Renal cortical epithelial cell (primary cell): ENCODE results near the gene PLS1. TPM values are rescaled to one million over a fixed set of nuclear protein-coding genes. Genes with fewer than 3 reads are reported as not detected.
"Not testable (repeated sequence)": the region's sequence is repeated elsewhere in the genome, so short reads cannot be mapped to it uniquely, and the experiment has no call there.

Experiments used
- DNase-seq: peaks from one replicate; pipeline ENCODE4 v3.0.0-alpha.2; 2011; ENCODE audit warnings: low read depth
- total RNA-seq: library from RNA; depleted of rRNA; stranded (reverse); fragments of >200 nt; gene quantifications from 2 replicates; pipeline ENCODE4 v1.2.3, GENCODE V29; 2014

The PLS1 gene
- total RNA-seq, 1 donor from 2014 or later, result 57.0 TPM

DNA sequence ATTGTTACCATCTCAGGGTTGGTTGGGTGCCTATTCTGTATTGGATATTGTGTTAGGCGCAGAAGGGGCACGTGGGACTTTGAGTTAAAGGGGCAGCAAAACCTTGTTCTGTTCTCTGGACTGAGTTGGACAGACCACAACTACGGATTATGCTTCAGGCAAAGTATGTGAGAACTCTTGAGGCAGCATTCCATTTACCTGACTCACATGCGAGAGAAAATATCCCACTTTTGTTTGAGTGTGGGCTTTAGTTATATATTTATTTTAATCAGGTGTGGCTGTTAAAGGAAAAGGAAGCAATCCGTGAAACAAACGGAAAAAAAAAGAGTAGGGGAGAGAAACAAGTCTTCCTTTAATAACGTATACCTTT, 627 bp upstream of the PLS1 start:
- DNase-seq, result peak; percentile 98

DNA sequence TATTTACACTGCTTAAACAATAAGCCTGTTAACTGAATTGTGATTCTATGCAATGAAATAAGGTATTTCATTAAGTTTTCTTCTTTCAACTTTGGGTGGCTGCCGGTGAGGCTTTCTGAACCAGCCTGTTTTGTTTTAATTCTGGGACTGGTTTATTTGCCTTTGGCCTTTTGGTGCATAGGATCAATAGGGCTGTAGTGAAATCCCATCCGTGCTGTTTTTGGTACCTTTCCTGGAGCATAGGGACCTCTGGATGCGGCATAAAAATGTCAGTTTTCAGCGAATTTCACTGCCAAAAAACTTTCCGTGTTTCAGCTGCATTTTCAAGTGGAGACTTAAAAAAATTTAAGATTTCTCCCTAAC, 514 bp downstream of the PLS1 start:
- DNase-seq, result no peak

DNA sequence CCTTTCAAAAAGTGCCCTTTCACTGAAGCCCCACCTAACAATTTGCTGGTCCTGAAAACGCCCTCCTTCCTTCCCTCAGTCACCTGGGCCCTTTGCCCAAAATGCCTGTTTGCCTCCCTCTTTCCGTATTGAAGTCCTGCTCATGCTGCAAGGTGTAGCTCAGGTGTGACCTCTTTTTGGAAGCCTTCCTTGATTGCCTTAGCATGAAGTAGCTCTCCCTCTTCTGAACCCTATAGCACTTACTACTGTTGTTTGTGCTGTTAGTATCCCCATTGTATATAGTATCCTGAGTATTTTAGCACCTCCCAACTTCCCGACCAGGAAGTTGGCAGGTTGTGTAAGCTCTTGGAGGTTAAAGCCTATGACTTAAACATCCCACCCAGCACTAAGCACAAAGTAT, 1.7 kb downstream of the PLS1 start:
- DNase-seq, result no peak

DNA sequence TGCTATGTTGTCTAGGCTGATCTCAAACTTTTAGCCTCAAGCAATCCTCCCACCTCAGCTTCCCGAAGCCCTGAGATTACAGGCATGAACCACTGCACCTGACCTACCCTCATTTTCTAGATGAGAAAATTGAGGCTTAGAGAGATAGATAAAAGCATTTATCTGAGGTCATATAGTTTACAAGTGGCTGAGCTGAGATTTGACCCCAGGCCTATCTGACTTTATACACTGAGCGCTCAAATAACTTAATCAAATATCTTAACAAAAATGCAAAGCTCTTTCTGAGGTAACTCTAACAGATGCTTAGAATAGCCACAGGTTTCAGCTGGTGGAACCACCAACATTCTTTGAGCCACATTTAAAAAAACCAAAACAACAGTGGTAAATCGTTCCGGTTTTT, 5.5 kb downstream of the PLS1 start:
- DNase-seq, result no peak

DNA sequence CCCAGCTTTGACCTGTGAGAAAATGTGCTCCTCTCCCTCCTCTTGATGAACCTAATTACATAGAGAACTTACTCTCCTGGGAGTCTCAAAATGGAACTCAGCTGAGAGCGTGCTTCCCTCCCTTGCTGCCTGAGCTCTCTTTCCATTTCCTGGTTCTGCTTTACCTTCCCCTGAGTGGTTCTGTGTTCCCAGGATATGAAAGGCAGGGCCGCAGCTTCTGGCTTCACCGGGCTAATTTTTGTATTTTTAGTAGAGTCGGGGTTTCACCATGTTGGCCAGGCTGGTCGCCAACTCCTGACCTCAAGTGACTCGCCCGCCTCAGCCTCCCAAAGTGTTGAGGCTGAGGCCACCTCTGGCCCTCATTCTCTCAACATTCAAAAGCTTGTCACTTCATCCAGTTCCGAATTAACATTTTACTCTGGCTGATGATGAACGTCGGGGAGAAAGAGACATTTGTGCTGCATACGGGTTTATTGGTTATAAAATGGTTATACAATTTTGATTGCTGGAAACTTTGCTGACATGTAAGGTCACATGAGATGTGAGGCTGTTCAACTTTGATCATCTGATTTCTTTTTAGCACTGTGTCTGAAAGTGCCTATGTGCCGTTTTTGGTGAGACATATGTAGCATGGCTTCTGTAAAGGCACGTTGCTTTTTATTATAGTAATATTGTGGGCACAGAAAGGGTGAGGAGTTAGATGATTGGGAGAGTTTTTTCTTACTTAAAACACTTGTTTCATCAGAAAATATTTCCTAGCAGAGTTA, 6.6 kb downstream of the PLS1 start:
- no peak for DNase-seq

DNA sequence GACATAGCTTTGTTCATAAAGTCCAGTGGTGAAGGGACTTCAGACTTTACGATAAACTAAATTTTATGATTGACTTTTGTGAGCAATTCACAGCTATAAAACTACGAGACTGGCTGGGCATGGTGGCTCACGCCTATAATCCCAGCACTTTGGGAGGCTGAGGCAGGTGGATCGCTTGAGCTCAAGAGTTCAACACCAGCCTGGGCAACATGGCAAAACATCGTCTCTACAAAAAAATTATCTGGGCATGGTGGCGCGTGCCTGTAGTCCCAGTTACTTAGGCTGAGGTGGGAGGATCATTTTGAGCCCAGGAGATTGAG, 7.2 kb downstream of the PLS1 start:
- not testable (repeated sequence) for DNase-seq

DNA sequence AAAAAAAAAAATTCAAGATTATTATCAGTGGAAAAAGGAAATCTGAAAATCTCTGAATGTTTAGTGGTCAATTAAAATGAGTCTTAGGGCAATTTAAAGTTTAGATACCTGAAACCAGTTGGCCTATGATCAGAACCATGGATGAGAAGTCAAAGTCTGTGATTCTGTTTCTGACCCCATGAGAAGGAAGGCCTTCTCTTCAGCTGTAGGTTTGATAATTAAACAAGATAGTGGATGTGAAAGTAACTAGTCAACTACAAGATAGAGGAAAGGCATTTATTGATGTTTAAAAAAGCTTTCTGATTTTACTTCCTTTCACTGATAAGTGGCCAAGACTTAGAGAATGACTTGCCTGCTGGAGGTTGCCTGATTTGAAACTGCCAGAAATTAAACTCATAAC, 8.7 kb downstream of the PLS1 start:
- DNase-seq, result no peak

DNA sequence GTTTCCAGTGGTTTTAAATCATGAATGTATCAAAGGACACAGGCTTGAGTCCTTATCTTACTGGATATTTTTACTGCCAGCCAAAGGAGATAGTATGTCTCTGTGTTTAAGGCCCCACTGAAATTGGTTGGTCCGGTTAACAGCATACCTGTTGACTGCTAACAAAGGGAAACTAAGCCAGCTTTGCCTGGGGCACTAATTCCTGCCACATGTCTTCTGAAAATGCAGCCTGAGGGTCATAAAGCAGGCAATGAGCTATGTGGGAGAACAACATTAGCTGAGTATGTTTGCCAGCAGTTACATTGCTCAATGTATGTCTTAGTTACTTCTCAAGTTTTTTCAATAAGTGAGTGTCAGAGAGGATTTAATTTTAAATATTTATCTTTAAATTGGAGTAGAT, 12.4 kb downstream of the PLS1 start:
- DNase-seq, result no peak

DNA sequence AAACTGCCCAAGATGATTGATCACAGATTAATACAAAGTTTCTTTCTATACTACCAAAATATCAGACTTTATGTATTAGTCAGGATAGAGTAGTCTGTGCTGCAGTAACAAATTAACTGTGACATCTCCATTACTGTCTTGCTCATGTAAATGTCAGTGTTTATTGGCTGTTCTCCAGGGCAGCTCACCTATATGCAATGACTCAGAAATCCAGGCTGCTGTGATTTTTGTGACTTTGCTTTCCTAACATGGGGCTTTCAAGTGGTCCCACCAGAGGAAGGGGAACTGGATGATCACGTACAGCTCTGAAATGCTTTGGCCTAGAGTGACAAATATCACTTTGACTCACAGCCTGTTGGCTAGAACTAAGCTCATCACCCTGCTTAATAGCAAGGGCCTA, 12.9 kb downstream of the PLS1 start:
- no peak for DNase-seq

DNA sequence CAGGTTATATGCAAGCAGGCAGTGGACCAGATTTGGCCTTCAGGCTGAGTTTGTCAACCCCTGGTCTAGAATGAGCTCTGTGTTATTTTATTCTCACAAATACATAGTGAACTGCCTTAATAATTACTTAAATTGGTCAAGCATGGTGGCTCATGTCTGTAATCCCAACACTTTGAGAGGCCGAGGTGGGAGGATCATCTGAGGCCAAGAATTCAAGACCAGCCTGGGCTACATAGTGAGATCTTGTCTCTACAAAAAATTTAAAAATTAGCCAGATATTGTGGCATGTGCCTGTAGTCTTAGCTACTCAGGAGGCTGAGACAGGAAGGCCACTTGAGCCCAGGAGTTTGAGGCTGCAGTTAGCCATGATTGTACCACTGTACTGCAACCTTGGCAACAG, 15.0 kb downstream of the PLS1 start:
- no peak for DNase-seq

DNA sequence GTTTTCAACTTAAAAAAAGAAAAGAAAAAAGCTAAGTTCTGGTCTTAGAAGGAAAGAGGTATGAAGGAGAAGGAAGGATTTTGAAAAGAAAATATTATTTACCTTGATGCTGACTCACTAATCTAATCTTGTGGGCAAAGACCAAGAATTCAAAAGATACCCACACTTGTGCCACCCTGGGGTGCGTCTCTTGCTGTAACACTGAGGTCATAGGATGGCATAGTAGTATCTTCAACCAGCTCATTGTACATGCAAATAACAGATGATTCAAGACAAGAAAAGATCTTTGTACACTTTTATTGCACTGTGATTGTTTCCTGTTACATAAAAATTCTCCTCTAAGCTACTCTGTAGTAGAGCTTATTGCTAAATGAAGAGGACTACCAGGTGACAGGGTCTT, 17.3 kb downstream of the PLS1 start:
- peak; percentile 36 for DNase-seq

DNA sequence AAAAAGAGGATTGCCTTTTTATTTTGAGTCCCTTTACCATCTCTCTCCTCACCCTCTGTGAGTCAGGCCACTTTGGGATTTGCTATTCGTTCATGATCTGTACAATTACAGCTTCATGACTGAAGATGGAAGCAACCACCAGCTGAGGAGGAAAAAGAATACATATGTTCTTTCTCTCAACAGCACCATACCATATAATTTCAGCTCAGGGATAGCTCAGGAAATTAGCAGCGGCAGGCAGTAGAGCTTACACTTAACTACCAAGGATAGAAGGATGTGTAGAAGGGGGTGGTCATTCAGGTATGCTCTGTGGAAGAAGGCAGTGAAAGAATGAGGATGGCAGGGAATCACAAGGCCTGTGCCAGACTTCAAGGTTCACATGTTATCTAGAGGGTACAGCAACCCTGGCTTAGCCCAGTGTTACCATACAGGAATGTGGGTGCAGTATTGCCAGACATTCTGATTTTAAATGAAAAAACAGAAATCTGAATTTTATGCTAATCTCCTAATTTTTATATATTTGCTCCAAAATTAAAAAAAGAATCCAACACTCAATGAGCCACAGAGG, 17.9 kb downstream of the PLS1 start:
- DNase-seq, result no peak

DNA sequence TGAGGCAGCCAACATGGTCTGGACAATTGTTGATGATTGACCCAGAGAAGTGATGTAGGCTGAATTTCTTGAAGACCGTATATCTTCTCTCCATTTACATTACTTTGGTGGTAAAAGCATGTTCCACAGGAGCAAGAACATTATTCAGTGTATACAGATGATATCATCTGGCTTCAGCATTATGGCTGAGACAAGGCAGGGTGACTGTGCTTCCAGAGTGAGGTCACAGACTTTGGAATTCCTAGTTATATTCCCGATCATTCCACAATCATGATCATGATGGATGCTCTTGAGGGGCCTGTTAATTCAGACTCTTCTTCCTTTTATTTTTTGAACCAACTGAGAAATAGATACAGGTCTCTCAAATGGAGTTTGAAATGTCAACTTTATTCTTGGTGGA, 19.0 kb downstream of the PLS1 start:
- no peak for DNase-seq

DNA sequence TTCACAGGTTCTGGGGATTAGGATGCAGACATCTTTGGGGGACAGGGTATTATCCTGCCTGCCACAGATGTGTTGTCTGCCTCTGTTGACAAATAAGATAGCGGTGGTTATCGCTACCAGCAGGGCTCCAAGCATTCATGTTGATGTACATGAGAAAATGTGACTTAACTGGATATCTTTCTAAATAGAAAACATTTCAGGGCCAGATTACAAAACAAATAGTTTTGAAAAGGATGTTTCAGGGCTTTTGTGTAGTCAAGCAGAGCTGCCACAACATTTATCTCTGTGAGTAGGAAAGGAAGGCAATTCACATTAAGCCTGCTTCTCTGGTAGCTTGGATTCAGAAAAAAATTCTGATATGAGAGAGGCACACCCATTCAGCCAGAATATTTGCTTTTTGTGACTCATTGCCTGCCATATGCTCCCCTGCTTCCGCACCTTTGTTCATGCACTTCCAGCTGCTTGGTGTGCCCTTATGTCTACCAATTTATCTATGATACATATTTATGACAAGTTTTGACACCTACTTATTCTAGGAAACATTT, 22.8 kb downstream of the PLS1 start:
- DNase-seq, result no peak

DNA sequence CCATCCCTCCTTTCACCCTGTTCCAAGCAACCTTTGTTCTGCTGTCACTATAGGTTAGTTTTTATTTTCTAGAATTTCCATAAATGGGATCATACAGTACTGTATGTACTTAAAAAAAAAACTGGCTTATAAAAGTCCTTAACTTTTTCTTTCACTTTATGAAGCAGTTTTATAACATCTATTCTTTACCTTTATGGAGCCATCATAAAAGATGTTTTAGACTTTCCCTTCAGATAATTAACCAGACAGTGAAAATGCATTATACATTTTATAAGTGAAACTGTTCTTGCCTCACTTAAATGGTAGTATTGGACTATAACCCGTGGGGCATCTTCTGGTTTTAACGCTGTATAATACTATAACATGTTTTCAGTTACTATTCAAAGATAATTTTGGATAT, 26.2 kb downstream of the PLS1 start:
- no peak for DNase-seq

DNA sequence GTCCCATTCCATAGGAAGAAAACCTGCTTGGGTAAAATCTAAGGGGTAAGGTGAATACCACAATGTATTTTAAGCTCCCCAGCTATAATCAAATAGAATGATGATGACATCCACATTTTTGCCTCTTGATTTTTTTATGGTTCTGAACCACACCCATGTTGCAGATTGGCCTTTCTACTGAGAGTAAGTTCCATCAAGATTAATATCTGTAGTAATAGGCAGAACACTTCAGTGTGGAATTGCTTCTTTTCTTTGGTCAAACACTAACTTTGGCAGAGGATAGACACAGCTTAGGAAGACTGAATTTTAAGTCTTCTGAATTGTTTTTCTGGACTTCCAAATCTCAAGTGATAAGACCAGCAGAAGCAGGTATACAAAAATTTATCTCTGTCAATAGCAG, 27.0 kb downstream of the PLS1 start:
- no peak for DNase-seq

DNA sequence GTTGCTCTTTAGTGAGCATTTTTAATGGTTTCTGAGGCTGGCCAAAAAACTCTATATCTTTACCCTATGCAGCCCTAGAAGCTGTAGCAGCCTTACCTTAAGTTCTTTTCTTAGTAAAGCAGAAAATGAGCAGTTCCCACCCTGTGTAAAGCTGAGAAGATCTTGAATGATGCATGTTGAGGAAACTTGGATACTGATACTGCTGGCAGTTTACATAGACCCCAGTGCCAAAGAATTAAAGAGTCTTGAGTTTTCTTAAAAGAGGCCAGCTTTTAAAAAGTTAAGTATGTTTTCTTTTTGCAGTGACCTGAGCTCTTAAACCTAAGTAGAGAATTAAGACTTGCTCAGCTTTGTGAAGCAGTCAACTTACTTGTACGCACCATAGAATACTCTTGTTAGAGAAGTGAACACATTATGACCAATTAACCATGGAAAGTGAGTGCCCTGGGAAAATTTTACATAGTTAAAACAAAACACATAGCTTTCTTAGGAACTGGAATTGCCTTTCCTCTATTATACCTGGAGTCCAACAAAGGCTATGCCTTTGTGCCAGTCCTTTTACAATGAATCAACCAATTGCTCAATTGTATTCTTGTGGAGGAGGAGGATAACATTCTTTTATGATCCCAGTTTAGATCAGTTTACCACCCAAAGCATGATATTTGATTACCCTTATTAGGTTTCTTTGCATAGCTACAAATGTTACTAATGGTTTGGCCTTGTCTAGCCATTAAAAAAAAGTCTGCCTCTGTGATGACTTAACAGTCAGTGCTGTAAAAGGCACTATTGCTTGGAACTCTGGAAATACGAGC, 28.4 kb downstream of the PLS1 start:
- peak; percentile 21 for DNase-seq

DNA sequence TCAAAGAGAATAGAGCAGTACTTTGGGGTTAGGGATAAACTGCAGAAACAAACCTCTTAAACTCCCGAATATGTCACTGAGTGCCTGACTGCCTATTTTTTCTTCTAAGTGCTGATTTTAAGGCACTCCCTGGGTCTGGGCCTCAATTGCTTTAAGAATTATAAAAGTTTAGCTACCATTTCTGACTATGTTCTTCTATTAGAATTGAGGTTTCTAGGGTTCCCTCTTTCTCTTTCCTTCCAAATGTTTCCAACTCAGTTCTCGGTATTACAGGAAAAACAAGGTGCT, 28.9 kb downstream of the PLS1 start:
- DNase-seq, result no peak

DNA sequence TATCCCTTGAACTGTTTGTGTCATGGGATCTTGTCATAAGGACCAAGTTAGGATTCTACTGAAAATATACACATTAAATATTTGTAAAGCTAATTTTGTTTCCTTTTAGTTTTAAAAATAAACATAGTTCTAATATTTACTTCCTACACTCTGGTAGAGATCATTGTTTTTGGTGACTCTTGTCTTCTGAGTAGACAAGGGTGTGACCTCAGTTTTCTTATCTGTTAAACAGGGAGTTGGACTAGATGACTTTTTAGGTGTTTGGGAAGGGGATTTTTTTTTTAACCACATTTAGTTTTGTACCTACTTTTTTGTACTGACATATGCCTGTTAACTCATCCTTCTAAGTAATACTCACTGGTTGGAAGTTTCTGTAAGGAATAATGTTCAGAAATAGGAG, 30.8 kb downstream of the PLS1 start:
- DNase-seq, result no peak

DNA sequence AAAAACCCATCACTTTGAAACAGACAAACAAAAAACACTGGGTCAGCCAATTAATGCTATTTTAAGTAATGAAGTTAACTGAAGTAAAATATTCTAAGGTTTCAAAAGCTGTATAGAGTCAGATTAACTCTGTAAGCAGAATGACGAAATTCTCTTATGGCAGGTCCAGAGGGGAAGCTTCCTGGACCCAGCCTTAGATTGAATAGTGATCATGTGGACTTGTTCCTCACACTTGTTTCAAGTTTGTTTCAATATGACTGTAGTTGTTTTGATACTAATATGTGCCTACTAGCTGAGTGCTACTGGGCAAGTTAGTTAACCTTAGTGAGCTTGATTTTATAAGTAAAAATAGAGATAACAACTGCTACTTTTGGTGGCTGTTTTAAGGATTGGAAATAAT, 32.6 kb downstream of the PLS1 start:
- DNase-seq, result no peak

DNA sequence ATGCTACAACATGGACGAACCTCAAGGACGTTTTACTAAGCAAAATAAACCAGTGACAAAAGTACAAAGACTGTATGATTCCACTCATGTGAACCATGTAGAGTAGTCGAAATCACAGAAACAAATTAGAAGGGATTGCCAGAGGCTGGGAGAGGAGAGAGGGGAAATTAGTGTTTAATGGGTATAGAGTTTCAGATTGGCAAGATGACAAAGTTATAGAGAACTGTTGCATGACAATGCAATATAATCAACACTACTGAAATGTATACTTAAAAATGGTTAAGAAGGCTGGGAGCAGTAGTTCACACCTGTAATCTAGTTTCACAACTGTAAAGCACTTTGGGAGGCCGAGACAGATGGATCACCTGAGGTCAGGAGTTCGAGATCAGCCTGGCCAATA, 36.9 kb downstream of the PLS1 start:
- DNase-seq, result no peak

DNA sequence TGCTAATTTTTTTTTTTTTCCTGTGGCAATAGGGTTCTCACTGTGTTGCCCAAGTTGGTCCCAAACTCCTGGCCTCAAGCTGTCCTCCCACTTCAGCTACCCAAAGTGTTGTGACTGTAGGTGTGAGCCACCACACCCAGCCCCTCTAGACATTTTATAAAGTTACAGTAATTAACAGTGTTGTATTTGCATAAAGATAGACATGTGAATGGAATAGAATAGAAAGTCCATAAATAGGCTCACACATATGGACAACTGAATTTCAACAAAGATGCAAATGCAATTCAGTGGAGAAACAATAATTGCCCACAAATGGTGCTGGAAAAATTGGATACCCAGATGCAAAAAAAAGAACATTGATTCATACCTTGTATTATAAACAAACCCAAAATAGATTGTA, 39.9 kb downstream of the PLS1 start:
- DNase-seq, result no peak

DNA sequence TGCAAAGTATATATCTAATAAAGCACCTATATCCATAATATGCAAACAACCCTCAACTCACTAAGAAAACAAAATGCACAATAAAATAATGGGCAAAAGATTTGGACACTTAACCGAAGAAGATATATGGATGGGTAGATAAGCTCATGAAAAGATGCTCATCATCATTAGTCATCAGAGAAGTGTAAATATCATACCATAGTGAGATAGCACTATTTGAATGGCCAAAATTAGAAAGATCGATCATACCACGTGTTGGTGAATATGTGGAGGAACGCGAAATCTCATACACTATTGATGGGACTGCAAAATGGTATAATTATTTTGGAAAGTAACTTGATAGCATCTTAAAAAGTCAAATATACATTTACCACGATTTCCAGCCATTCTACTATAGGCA, 40.5 kb downstream of the PLS1 start:
- no peak for DNase-seq
